Glutamatergic neuron (in vitro differentiated cells): Measurements from ENCODE around the gene RRAD. TPM values are rescaled to one million over a fixed set of nuclear protein-coding genes. Genes with fewer than 3 reads are reported as not detected.
A peak's percentile ranks its signal among the peaks of the same experiment; 100 is the strongest.

ENCODE experiments used
- DNase-seq: peaks from one replicate; pipeline ENCODE4 v3.0.0; 2022
- H3K27ac Mint-ChIP-seq: one replicate; pipeline ENCODE4 v1.8.0; 2020; ENCODE audit warnings: mild to moderate bottlenecking, mixed read lengths, inconsistent platforms; ENCODE audit not compliant: unreplicated experiment
- H3K27me3 Mint-ChIP-seq: one replicate; pipeline ENCODE4 v1.8.0; 2020; ENCODE audit warnings: mild to moderate bottlenecking, moderate library complexity, mixed read lengths, inconsistent platforms; ENCODE audit not compliant: unreplicated experiment
- H3K36me3 Mint-ChIP-seq: one replicate; pipeline ENCODE4 v1.8.0; 2020; ENCODE audit warnings: mild to moderate bottlenecking, mixed read lengths, inconsistent platforms; ENCODE audit not compliant: unreplicated experiment
- H3K4me1 Mint-ChIP-seq: one replicate; pipeline ENCODE4 v1.8.0; 2020; ENCODE audit warnings: mild to moderate bottlenecking, low read depth, mixed read lengths, inconsistent platforms; ENCODE audit not compliant: unreplicated experiment
- H3K4me3 Mint-ChIP-seq: one replicate; pipeline ENCODE4 v1.8.0; 2020; ENCODE audit warnings: mild to moderate bottlenecking, mixed read lengths, inconsistent platforms; ENCODE audit not compliant: unreplicated experiment
- H3K9me3 Mint-ChIP-seq: one replicate; pipeline ENCODE4 v1.8.0; 2020; ENCODE audit warnings: mild to moderate bottlenecking, moderate library complexity, mixed read lengths, inconsistent platforms; ENCODE audit not compliant: unreplicated experiment
- CTCF ChIP-seq: fragments of 200-600 bp; sonication (generic); IDR thresholded peaks from one replicate; pipeline ENCODE4 v1.5.0; 2021; ENCODE audit not compliant: partially characterized antibody, unreplicated experiment
- total RNA-seq: library from RNA; stranded (reverse); fragmentation: NEBNext Ultra II Directional; extraction: Animal tissue kit (Norgen Biotek cat#: 25700); gene quantifications from one replicate; pipeline ENCODE4 v1.2.1, GENCODE V29; 2021; ENCODE audit not compliant: unreplicated experiment

Gene RRAD
- total RNA-seq, 1 donor from 2014 or later: 1.1 TPM

DNA sequence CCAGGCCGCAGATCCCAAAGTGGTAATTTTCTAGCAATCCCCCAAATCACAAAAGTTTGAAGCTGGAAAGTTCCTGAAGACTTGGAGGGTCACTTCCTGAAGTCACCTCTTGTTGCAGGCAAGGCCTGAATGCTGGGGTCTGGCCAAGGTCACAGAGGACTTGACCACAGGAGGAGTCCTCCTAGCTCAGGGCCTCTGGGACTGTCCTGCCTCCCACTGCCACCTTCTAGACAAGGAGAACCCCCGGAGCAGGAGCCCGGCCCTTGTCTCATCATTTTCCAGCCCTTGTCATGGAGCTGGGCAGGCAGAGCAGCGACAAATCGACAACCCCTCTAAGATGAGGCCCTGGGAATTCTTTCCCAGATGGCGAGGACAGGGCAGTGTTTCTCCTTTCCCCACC lies 7.0 kb downstream of the RRAD start:
- H3K4me3 Mint-ChIP-seq: no peak overlapping the region
- peaks cover 4% of the 10 kb centered on the region for H3K36me3 Mint-ChIP-seq
- H3K9me3 Mint-ChIP-seq: peaks cover 6% of the 10 kb centered on the region
- no peak for TF ChIP-seq CTCF
- H3K4me1 Mint-ChIP-seq: peaks cover 13% of the 10 kb centered on the region
- no peak overlapping the region for H3K27ac Mint-ChIP-seq
- peaks cover 6% of the 10 kb centered on the region for H3K27me3 Mint-ChIP-seq
- no peak for DNase-seq

DNA sequence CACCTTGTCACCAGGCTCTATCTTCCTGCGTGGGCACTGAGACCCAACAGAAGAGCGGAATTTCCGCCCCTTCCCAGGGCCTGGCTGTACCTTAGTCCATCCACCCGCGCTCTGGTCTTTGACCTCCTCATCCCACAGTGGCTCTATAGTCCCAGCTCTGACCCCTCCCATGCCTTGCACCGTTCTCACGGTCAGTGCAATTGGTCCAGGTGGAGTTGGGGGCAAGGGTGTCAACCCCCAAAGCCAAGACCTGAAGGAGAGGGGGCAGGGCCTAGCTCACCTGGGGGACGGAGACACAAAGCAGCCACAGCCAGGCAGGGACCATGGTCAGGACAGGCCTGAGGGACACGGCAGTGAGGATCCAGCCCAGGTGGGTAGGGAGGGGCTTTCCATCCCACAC lies 7.6 kb downstream of the RRAD start:
- peaks cover 4% of the 10 kb centered on the region for H3K36me3 Mint-ChIP-seq
- TF ChIP-seq CTCF: no peak
- H3K27ac Mint-ChIP-seq: no peak overlapping the region
- peaks cover 4% of the 10 kb centered on the region for H3K27me3 Mint-ChIP-seq
- peaks cover 6% of the 10 kb centered on the region for H3K9me3 Mint-ChIP-seq
- peaks cover 7% of the 10 kb centered on the region for H3K4me1 Mint-ChIP-seq
- no peak overlapping the region for H3K4me3 Mint-ChIP-seq
- DNase-seq: no peak

GRCh38 chr16:66916518-66916917 lies 8.8 kb downstream of the RRAD start:
- DNase-seq: no peak
- Mint-ChIP-seq H3K36me3 (peaks cover 4% of the 10 kb centered on the region), H3K27me3 (peaks cover 4% of the 10 kb centered on the region), H3K9me3 (peaks cover 6% of the 10 kb centered on the region), H3K4me3 (peak overlapping the region; percentile 32), H3K4me1 (peaks cover 7% of the 10 kb centered on the region), H3K27ac (no peak overlapping the region)
- no peak for TF ChIP-seq CTCF

GRCh38 chr16:66915041-66915440 lies 10.3 kb downstream of the RRAD start:
- peaks cover 6% of the 10 kb centered on the region for H3K9me3 Mint-ChIP-seq
- DNase-seq: no peak
- no peak overlapping the region for H3K4me3 Mint-ChIP-seq
- peaks cover 4% of the 10 kb centered on the region for H3K36me3 Mint-ChIP-seq
- no peak for TF ChIP-seq CTCF
- H3K27ac Mint-ChIP-seq: no peak overlapping the region
- peaks cover 3% of the 10 kb centered on the region for H3K27me3 Mint-ChIP-seq
- H3K4me1 Mint-ChIP-seq: peaks cover 4% of the 10 kb centered on the region

DNA sequence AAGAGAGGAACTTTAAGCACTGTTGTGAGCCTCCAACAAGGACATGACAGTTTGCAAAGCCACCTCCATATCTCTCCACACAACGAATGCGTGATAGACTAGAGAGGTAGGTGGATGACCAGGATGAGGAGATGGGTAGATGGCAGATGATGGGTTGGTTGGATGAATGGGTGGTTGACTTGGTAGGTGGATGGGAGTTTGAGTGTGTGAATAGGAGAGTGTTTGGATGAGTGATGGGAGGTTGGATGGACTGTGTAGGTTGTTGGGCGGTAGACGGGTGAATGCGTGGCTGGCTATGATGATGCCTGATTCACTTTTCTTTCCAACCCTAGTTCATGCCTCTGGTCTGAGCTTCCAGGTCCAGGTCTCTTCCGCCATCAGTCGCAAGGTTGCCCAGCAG lies 10.8 kb downstream of the RRAD start:
- H3K27me3 Mint-ChIP-seq: peaks cover 3% of the 10 kb centered on the region
- no peak overlapping the region for H3K4me3 Mint-ChIP-seq
- H3K9me3 Mint-ChIP-seq: peaks cover 6% of the 10 kb centered on the region
- no peak for TF ChIP-seq CTCF
- DNase-seq: no peak
- no peak overlapping the region for H3K27ac Mint-ChIP-seq
- peaks cover 4% of the 10 kb centered on the region for H3K4me1 Mint-ChIP-seq
- H3K36me3 Mint-ChIP-seq: peaks cover 4% of the 10 kb centered on the region
